Testis (tissue), 3 donors: ENCODE measurements around the gene RNF169. TPM values are rescaled to one million over a fixed set of nuclear protein-coding genes. Genes with fewer than 3 reads are reported as not detected.

Experiments
- DNase-seq: peaks from one replicate; pipeline ENCODE4 v3.0.0-alpha.2; 2019
- H3K27ac ChIP-seq, 2 donors: fragments of 200-600 bp; sonication (generic); one replicate each; pipeline ENCODE4 v1.5.1; 2019
- H3K27me3 ChIP-seq: fragments of 200-600 bp; sonication (generic); one replicate; pipeline ENCODE4 v1.5.1; 2019
- H3K36me3 ChIP-seq: fragments of 200-600 bp; sonication (generic); one replicate; pipeline ENCODE4 v1.5.1; 2017; ENCODE audit warnings: low read depth; ENCODE audit errors: missing control alignments
- H3K4me1 ChIP-seq: fragments of 200-600 bp; sonication (generic); one replicate; pipeline ENCODE4 v1.5.1; 2019
- H3K4me3 ChIP-seq, 2 donors: fragments of 200-600 bp; sonication (generic); one replicate each; pipeline ENCODE4 v1.5.1; 2017 to 2019
- H3K9me3 ChIP-seq: fragments of 200-600 bp; sonication (generic); one replicate; pipeline ENCODE4 v1.5.1; 2017
- CTCF ChIP-seq, 3 experiments: fragments of 450-650 bp in 2 of 3; fragments of 200-600 bp in 1 of 3; sonication (generic) in 1 of 3; IDR thresholded peaks; one replicate each; pipeline ENCODE4 v1.5.1; 2016 to 2019; ENCODE audit warnings: antibody characterized with exemption in 3 of 3, mild to moderate bottlenecking in 2 of 3, moderate library complexity in 1 of 3
- POLR2A ChIP-seq: fragments of 450-650 bp; IDR thresholded peaks from one replicate; pipeline ENCODE4 v1.6.1; 2017; ENCODE audit warnings: antibody characterized with exemption, mild to moderate bottlenecking, moderate library complexity
- WGBS, 2 donors: methylation state at CpG; one replicate each; pipeline ENCODE4 v1.1.5; 2018; 5-methylcytosine and 5-hydroxymethylcytosine counted together
- intact Hi-C: fragments of 100-400 bp; cut with DNase I; formaldehyde crosslinking; loops from one replicate; pipeline ENCODE4 v1.15.1; 2023; ENCODE audit warnings: low total_unique reads
- polyA plus RNA-seq: library from polyadenylated mRNA; stranded (reverse); fragments of 350-450 nt; fragmentation: Illumina TruSeq; extraction: RNeasy Lipid Tissue Mini Kit (QIAGEN cat#74804); gene quantifications from one replicate; pipeline ENCODE4 v1.2.3, GENCODE V29; 2014; ENCODE audit warnings: low read depth, low replicate concordance; ENCODE audit not compliant: insufficient read depth
- total RNA-seq, 2 donors: library from RNA; depleted of rRNA; stranded (reverse); fragments of >200 nt; gene quantifications; one replicate each; pipeline ENCODE4 v1.2.3, GENCODE V29; 2016

RNF169 gene
- total and polyA plus RNA-seq, 3 donors from 2014 or later: 7.2 to 19.4 (median 19.3) TPM

GRCh38 chr11:74783241-74783871, 34.7 kb downstream of the RNF169 start:
- Histone ChIP-seq H3K4me1 (peaks cover 4% of the 10 kb centered on the region), H3K36me3 (no peaks in the 10 kb centered on the region), H3K27ac (no peak overlapping the region), H3K9me3 (no peaks in the 10 kb centered on the region), H3K27me3 (no peaks in the 10 kb centered on the region), H3K4me3 (no peak overlapping the region)
- intact Hi-C loops: no loop called here
- DNase-seq: no peak
- 69 to 79% methylated on average over 2 of the region's 2 CpGs for WGBS, 2 donors
- no peak for TF ChIP-seq POLR2A
- TF ChIP-seq CTCF (IDR thresholded peaks at IDR 0.05): no peak

GRCh38 chr11:74784234-74784633, 35.6 kb downstream of the RNF169 start:
- intact Hi-C loops: no loop called here
- Histone ChIP-seq H3K27ac (no peak overlapping the region), H3K4me3 (no peak overlapping the region), H3K36me3 (no peaks in the 10 kb centered on the region), H3K4me1 (peaks cover 4% of the 10 kb centered on the region), H3K27me3 (no peaks in the 10 kb centered on the region), H3K9me3 (no peaks in the 10 kb centered on the region)
- WGBS, 2 donors: 71 to 87% methylated on average over 5 of the region's 5 CpGs
- DNase-seq: no peak
- TF ChIP-seq CTCF (IDR thresholded peaks at IDR 0.05): no peak
- TF ChIP-seq POLR2A: no peak

- DNase-seq: no peak
- H3K4me3 ChIP-seq: no peak overlapping the region
- intact Hi-C loops: no loop called here
- H3K36me3 ChIP-seq: no peaks in the 10 kb centered on the region
- no peaks in the 10 kb centered on the region for H3K27me3 ChIP-seq
- H3K9me3 ChIP-seq: no peaks in the 10 kb centered on the region
- no peak for TF ChIP-seq POLR2A
- TF ChIP-seq CTCF (IDR thresholded peaks at IDR 0.05): no peak
- WGBS, 2 donors: 78 to 95% methylated on average over 4 of the region's 4 CpGs
- peaks cover 4% of the 10 kb centered on the region for H3K4me1 ChIP-seq
- no peak overlapping the region for H3K27ac ChIP-seq
These were observed 36.1 kb downstream of the RNF169 start for GRCh38 chr11:74784726-74785125.

- H3K9me3 ChIP-seq: no peaks in the 10 kb centered on the region
- no peaks in the 10 kb centered on the region for H3K36me3 ChIP-seq
- no peak for DNase-seq
- H3K27me3 ChIP-seq: no peaks in the 10 kb centered on the region
- TF ChIP-seq CTCF (IDR thresholded peaks at IDR 0.05) (no peak), POLR2A (no peak)
- H3K4me3 ChIP-seq: no peak overlapping the region
- H3K4me1 ChIP-seq: peaks cover 4% of the 10 kb centered on the region
- H3K27ac ChIP-seq: no peak overlapping the region
- intact Hi-C loops: no loop called here
These were observed 37.9 kb downstream of the RNF169 start for GRCh38 chr11:74786574-74786973.
